H9 (cell line): ENCODE measurements around the gene ZCCHC7. TPM values are rescaled to one million over a fixed set of nuclear protein-coding genes. Genes with fewer than 3 reads are reported as not detected.

Source experiments
- DNase-seq: peaks from one replicate; pipeline ENCODE4 v3.0.0-alpha.2; 2017
- H2AFZ ChIP-seq: one replicate; pipeline ENCODE4 v1.6.1; 2013; ENCODE audit warnings: mild to moderate bottlenecking, low read length, control low read depth, moderate library complexity
- H2AK5ac ChIP-seq: 2 replicates; pipeline ENCODE4 v1.6.1; 2013; ENCODE audit warnings: low read length, control low read depth, mixed read lengths; ENCODE audit not compliant: insufficient read length
- H2BK120ac ChIP-seq: one replicate; pipeline ENCODE4 v1.6.1; 2013; ENCODE audit warnings: low read depth, mild to moderate bottlenecking, low read length, control low read depth, inconsistent platforms; ENCODE audit not compliant: poor library complexity, severe bottlenecking
- H2BK12ac ChIP-seq: 2 replicates; pipeline ENCODE4 v1.6.1; 2013; ENCODE audit warnings: low read length, control low read depth, mixed read lengths, low read depth; ENCODE audit not compliant: insufficient read length
- H2BK15ac ChIP-seq: 2 replicates; pipeline ENCODE4 v1.6.1; 2013; ENCODE audit warnings: low read depth, low read length, control low read depth
- H2BK20ac ChIP-seq: one replicate; pipeline ENCODE4 v1.6.1; 2013; ENCODE audit warnings: low read depth, mild to moderate bottlenecking, low read length, control low read depth, inconsistent platforms; ENCODE audit not compliant: poor library complexity, severe bottlenecking
- H2BK5ac ChIP-seq: 2 replicates; pipeline ENCODE4 v1.6.1; 2013; ENCODE audit warnings: low read length, control low read depth, mixed read lengths; ENCODE audit not compliant: insufficient read length
- H3K14ac ChIP-seq: 2 replicates; pipeline ENCODE4 v1.6.1; 2013; ENCODE audit warnings: low read length, control low read depth; ENCODE audit not compliant: insufficient read depth
- H3K18ac ChIP-seq: 2 replicates; pipeline ENCODE4 v1.6.1; 2013; ENCODE audit warnings: low read depth, mild to moderate bottlenecking, mixed read lengths, low read length, control low read depth; ENCODE audit not compliant: insufficient read length
- H3K23ac ChIP-seq: 2 replicates; pipeline ENCODE4 v1.6.1; 2013; ENCODE audit warnings: low read length, control low read depth, mixed read lengths, low read depth; ENCODE audit not compliant: insufficient read length
- H3K23me2 ChIP-seq: 2 replicates; pipeline ENCODE4 v1.6.1; 2013; ENCODE audit warnings: low read depth, mild to moderate bottlenecking, mixed read lengths, low read length, control low read depth; ENCODE audit not compliant: insufficient read length, poor library complexity, severe bottlenecking
- H3K27ac ChIP-seq: 2 replicates; pipeline ENCODE4 v1.5.1; 2013; ENCODE audit warnings: low read length, control low read depth, mixed read lengths, low read depth; ENCODE audit not compliant: insufficient read length
- H3K27me3 ChIP-seq: 2 replicates; pipeline ENCODE4 v1.6.1; 2013; ENCODE audit warnings: low read length, control low read depth, inconsistent platforms; ENCODE audit not compliant: insufficient read depth
- H3K4ac ChIP-seq: 2 replicates; pipeline ENCODE4 v1.6.1; 2013; ENCODE audit warnings: low read depth, mild to moderate bottlenecking, control low read depth, inconsistent platforms, low read length, moderate library complexity
- H3K4me1 ChIP-seq: 2 replicates; pipeline ENCODE4 v1.6.1; 2013; ENCODE audit warnings: low read length, control low read depth, inconsistent platforms; ENCODE audit not compliant: insufficient read depth
- H3K4me2 ChIP-seq: 2 replicates; pipeline ENCODE4 v1.6.1; 2013; ENCODE audit warnings: low read length, control low read depth, mixed read lengths; ENCODE audit not compliant: insufficient read length, insufficient read depth
- H3K56ac ChIP-seq: 2 replicates; pipeline ENCODE4 v1.6.1; 2013; ENCODE audit warnings: low read depth, mild to moderate bottlenecking, mixed read lengths, low read length, control low read depth; ENCODE audit not compliant: insufficient read length
- H3K79me1 ChIP-seq: 2 replicates; pipeline ENCODE4 v1.6.1; 2013; ENCODE audit warnings: low read depth, mild to moderate bottlenecking, moderate library complexity, low read length, control low read depth, inconsistent platforms; ENCODE audit not compliant: insufficient read depth, poor library complexity, severe bottlenecking
- H3K79me2 ChIP-seq: 2 replicates; pipeline ENCODE4 v1.6.1; 2013; ENCODE audit warnings: low read length, control low read depth, inconsistent platforms; ENCODE audit not compliant: insufficient read depth
- H3K9ac ChIP-seq: 2 replicates; pipeline ENCODE4 v1.6.1; 2013; ENCODE audit warnings: low read length, control low read depth, mixed read lengths; ENCODE audit not compliant: insufficient read length; ENCODE audit errors: extremely low read depth
- H3K9me3 ChIP-seq: one replicate; pipeline ENCODE4 v1.6.1; 2013; ENCODE audit warnings: low read depth, low read length, inconsistent platforms; ENCODE audit not compliant: control insufficient read depth
- H3T11ph ChIP-seq: one replicate; pipeline ENCODE4 v1.6.1; 2013; ENCODE audit warnings: mild to moderate bottlenecking, low read length, control low read depth, inconsistent platforms
- H4K20me1 ChIP-seq: one replicate; pipeline ENCODE4 v1.6.1; 2013; ENCODE audit not compliant: control insufficient read depth, insufficient read length, insufficient read depth
- H4K5ac ChIP-seq: 2 replicates; pipeline ENCODE4 v1.6.1; 2013; ENCODE audit warnings: low read depth, mild to moderate bottlenecking, mixed read lengths, low read length, control low read depth; ENCODE audit not compliant: insufficient read length
- H4K8ac ChIP-seq: replicated peaks from 2 replicates; pipeline ENCODE4 v1.6.1; 2013; ENCODE audit warnings: low read length, control low read depth, mixed read lengths, low read depth; ENCODE audit not compliant: insufficient read length
- H4K91ac ChIP-seq: 2 replicates; pipeline ENCODE4 v1.6.1; 2013; ENCODE audit warnings: low read depth, mild to moderate bottlenecking, moderate library complexity, mixed read lengths, low read length, control low read depth; ENCODE audit not compliant: insufficient read length
- H3K27ac Mint-ChIP-seq, 3 experiments: 2 replicates in 2 of 3; 3 replicates in 1 of 3; pipeline ENCODE4 v1.8.0; 2020 to 2021; ENCODE audit warnings: mixed read lengths in 3 of 3, mild to moderate bottlenecking in 1 of 3, moderate library complexity in 1 of 3
- H3K27me3 Mint-ChIP-seq: 2 replicates; pipeline ENCODE4 v1.8.0; 2021; ENCODE audit warnings: low read depth, mild to moderate bottlenecking, moderate library complexity, mixed read lengths
- H3K36me3 Mint-ChIP-seq, 3 experiments: 2 replicates in 2 of 3; 3 replicates in 1 of 3; pipeline ENCODE4 v1.8.0; 2020 to 2021; ENCODE audit warnings: low read depth in 3 of 3, mixed read lengths in 3 of 3; ENCODE audit not compliant: insufficient read depth in 1 of 3
- H3K4me1 Mint-ChIP-seq, 2 experiments: 2 replicates each; pipeline ENCODE4 v1.8.0; 2020; ENCODE audit warnings: mixed read lengths in 2 of 2
- H3K4me3 Mint-ChIP-seq, 2 experiments: 2 replicates in 1 of 2; 3 replicates in 1 of 2; pipeline ENCODE4 v1.8.0; 2020 to 2021; ENCODE audit warnings: mild to moderate bottlenecking in 2 of 2, mixed read lengths in 2 of 2, moderate library complexity in 1 of 2
- H3K9me3 Mint-ChIP-seq, 2 experiments: 2 replicates in 1 of 2; 3 replicates in 1 of 2; pipeline ENCODE4 v1.8.0; 2020; ENCODE audit warnings: mild to moderate bottlenecking in 2 of 2, mixed read lengths in 2 of 2, moderate library complexity in 1 of 2
- CTCF ChIP-seq: fragments of 200-600 bp; sonication (generic); conservative IDR thresholded peaks from 3 replicates; pipeline ENCODE4 v1.8.0; 2021; ENCODE audit warnings: antibody characterized with exemption, mild to moderate bottlenecking
- WGBS: extraction: QIAGEN DNeasy Blood & Tissue Kit; methylation state at CpG from one replicate; pipeline ENCODE4 v1.1.7; 2013; ENCODE audit warnings: missing lambda C conversion rate, low lambda C conversion rate, mixed read lengths; ENCODE audit not compliant: insufficient read length; ENCODE audit errors: extremely low coverage; 5-methylcytosine and 5-hydroxymethylcytosine counted together
- total RNA-seq: library from RNA; stranded (reverse); gene quantifications from 2 replicates; pipeline ENCODE4 v1.2.1, GENCODE V29; 2021

The ZCCHC7 gene
- total RNA-seq, 1 experiment from 2014 or later: 20.3 TPM

GRCh38 chr9:37295178-37295577, 174.8 kb downstream of the ZCCHC7 start:
- no peak overlapping the region for H3K27ac ChIP-seq
- no peak overlapping the region for H3K4me2 ChIP-seq
- no peak overlapping the region for H4K91ac ChIP-seq
- no peak overlapping the region for H2BK12ac ChIP-seq
- no peak overlapping the region for H3K56ac ChIP-seq
- H2BK5ac ChIP-seq: no peak overlapping the region
- H4K20me1 ChIP-seq: no peaks in the 10 kb centered on the region
- H3K27me3 ChIP-seq: no peaks in the 10 kb centered on the region
- no peak overlapping the region for H4K8ac ChIP-seq
- H3K9me3 Mint-ChIP-seq: no peaks in the 10 kb centered on the region
- H3K27me3 Mint-ChIP-seq: no peaks in the 10 kb centered on the region
- no peak overlapping the region for H2BK120ac ChIP-seq
- no peak overlapping the region for H3K18ac ChIP-seq
- no peak overlapping the region for H3T11ph ChIP-seq
- H3K79me1 ChIP-seq: no peaks in the 10 kb centered on the region
- no peak overlapping the region for H3K14ac ChIP-seq
- H2BK15ac ChIP-seq: no peak overlapping the region
- H3K4me1 Mint-ChIP-seq: peaks cover 8 to 11% of the 10 kb centered on the region in 2 experiments; a peak in 3 of 4 replicates
- no CpG with 5 or more reads among the region's 1 CpG for WGBS
- no peak overlapping the region for H4K5ac ChIP-seq
- H2AK5ac ChIP-seq: no peak overlapping the region
- no peak overlapping the region for H3K4ac ChIP-seq
- no peaks in the 10 kb centered on the region for H3K79me2 ChIP-seq
- H3K4me1 ChIP-seq: no peaks in the 10 kb centered on the region
- H2BK20ac ChIP-seq: no peak overlapping the region
- no peaks in the 10 kb centered on the region for H3K23me2 ChIP-seq
- no peak overlapping the region for H3K4me3 Mint-ChIP-seq
- no peaks in the 10 kb centered on the region for H3K36me3 Mint-ChIP-seq
- H3K9ac ChIP-seq: no peak overlapping the region
- H3K27ac Mint-ChIP-seq: no peak overlapping the region
- H3K23ac ChIP-seq: no peak overlapping the region
- H2AFZ ChIP-seq: no peak overlapping the region
- TF ChIP-seq CTCF: no peak
- DNase-seq: no peak
- no peaks in the 10 kb centered on the region for H3K9me3 ChIP-seq
